H9 (cell line): Measurements from ENCODE around the gene POLN. TPM values are rescaled to one million over a fixed set of nuclear protein-coding genes. Genes with fewer than 3 reads are reported as not detected.

Source experiments
- DNase-seq: peaks from one replicate; pipeline ENCODE4 v3.0.0-alpha.2; 2017
- H2AFZ ChIP-seq: one replicate; pipeline ENCODE4 v1.6.1; 2013; ENCODE audit warnings: mild to moderate bottlenecking, low read length, control low read depth, moderate library complexity
- H2AK5ac ChIP-seq: 2 replicates; pipeline ENCODE4 v1.6.1; 2013; ENCODE audit warnings: low read length, control low read depth, mixed read lengths; ENCODE audit not compliant: insufficient read length
- H2BK120ac ChIP-seq: one replicate; pipeline ENCODE4 v1.6.1; 2013; ENCODE audit warnings: low read depth, mild to moderate bottlenecking, low read length, control low read depth, inconsistent platforms; ENCODE audit not compliant: poor library complexity, severe bottlenecking
- H2BK12ac ChIP-seq: 2 replicates; pipeline ENCODE4 v1.6.1; 2013; ENCODE audit warnings: low read length, control low read depth, mixed read lengths, low read depth; ENCODE audit not compliant: insufficient read length
- H2BK15ac ChIP-seq: 2 replicates; pipeline ENCODE4 v1.6.1; 2013; ENCODE audit warnings: low read depth, low read length, control low read depth
- H2BK20ac ChIP-seq: one replicate; pipeline ENCODE4 v1.6.1; 2013; ENCODE audit warnings: low read depth, mild to moderate bottlenecking, low read length, control low read depth, inconsistent platforms; ENCODE audit not compliant: poor library complexity, severe bottlenecking
- H2BK5ac ChIP-seq: 2 replicates; pipeline ENCODE4 v1.6.1; 2013; ENCODE audit warnings: low read length, control low read depth, mixed read lengths; ENCODE audit not compliant: insufficient read length
- H3K14ac ChIP-seq: 2 replicates; pipeline ENCODE4 v1.6.1; 2013; ENCODE audit warnings: low read length, control low read depth; ENCODE audit not compliant: insufficient read depth
- H3K18ac ChIP-seq: 2 replicates; pipeline ENCODE4 v1.6.1; 2013; ENCODE audit warnings: low read depth, mild to moderate bottlenecking, mixed read lengths, low read length, control low read depth; ENCODE audit not compliant: insufficient read length
- H3K23ac ChIP-seq: 2 replicates; pipeline ENCODE4 v1.6.1; 2013; ENCODE audit warnings: low read length, control low read depth, mixed read lengths, low read depth; ENCODE audit not compliant: insufficient read length
- H3K23me2 ChIP-seq: 2 replicates; pipeline ENCODE4 v1.6.1; 2013; ENCODE audit warnings: low read depth, mild to moderate bottlenecking, mixed read lengths, low read length, control low read depth; ENCODE audit not compliant: insufficient read length, poor library complexity, severe bottlenecking
- H3K27ac ChIP-seq: 2 replicates; pipeline ENCODE4 v1.5.1; 2013; ENCODE audit warnings: low read length, control low read depth, mixed read lengths, low read depth; ENCODE audit not compliant: insufficient read length
- H3K27me3 ChIP-seq: 2 replicates; pipeline ENCODE4 v1.6.1; 2013; ENCODE audit warnings: low read length, control low read depth, inconsistent platforms; ENCODE audit not compliant: insufficient read depth
- H3K4ac ChIP-seq: 2 replicates; pipeline ENCODE4 v1.6.1; 2013; ENCODE audit warnings: low read depth, mild to moderate bottlenecking, control low read depth, inconsistent platforms, low read length, moderate library complexity
- H3K4me1 ChIP-seq: 2 replicates; pipeline ENCODE4 v1.6.1; 2013; ENCODE audit warnings: low read length, control low read depth, inconsistent platforms; ENCODE audit not compliant: insufficient read depth
- H3K4me2 ChIP-seq: 2 replicates; pipeline ENCODE4 v1.6.1; 2013; ENCODE audit warnings: low read length, control low read depth, mixed read lengths; ENCODE audit not compliant: insufficient read length, insufficient read depth
- H3K56ac ChIP-seq: 2 replicates; pipeline ENCODE4 v1.6.1; 2013; ENCODE audit warnings: low read depth, mild to moderate bottlenecking, mixed read lengths, low read length, control low read depth; ENCODE audit not compliant: insufficient read length
- H3K79me1 ChIP-seq: 2 replicates; pipeline ENCODE4 v1.6.1; 2013; ENCODE audit warnings: low read depth, mild to moderate bottlenecking, moderate library complexity, low read length, control low read depth, inconsistent platforms; ENCODE audit not compliant: insufficient read depth, poor library complexity, severe bottlenecking
- H3K79me2 ChIP-seq: 2 replicates; pipeline ENCODE4 v1.6.1; 2013; ENCODE audit warnings: low read length, control low read depth, inconsistent platforms; ENCODE audit not compliant: insufficient read depth
- H3K9ac ChIP-seq: 2 replicates; pipeline ENCODE4 v1.6.1; 2013; ENCODE audit warnings: low read length, control low read depth, mixed read lengths; ENCODE audit not compliant: insufficient read length; ENCODE audit errors: extremely low read depth
- H3K9me3 ChIP-seq: one replicate; pipeline ENCODE4 v1.6.1; 2013; ENCODE audit warnings: low read depth, low read length, inconsistent platforms; ENCODE audit not compliant: control insufficient read depth
- H3T11ph ChIP-seq: one replicate; pipeline ENCODE4 v1.6.1; 2013; ENCODE audit warnings: mild to moderate bottlenecking, low read length, control low read depth, inconsistent platforms
- H4K20me1 ChIP-seq: one replicate; pipeline ENCODE4 v1.6.1; 2013; ENCODE audit not compliant: control insufficient read depth, insufficient read length, insufficient read depth
- H4K5ac ChIP-seq: 2 replicates; pipeline ENCODE4 v1.6.1; 2013; ENCODE audit warnings: low read depth, mild to moderate bottlenecking, mixed read lengths, low read length, control low read depth; ENCODE audit not compliant: insufficient read length
- H4K8ac ChIP-seq: replicated peaks from 2 replicates; pipeline ENCODE4 v1.6.1; 2013; ENCODE audit warnings: low read length, control low read depth, mixed read lengths, low read depth; ENCODE audit not compliant: insufficient read length
- H4K91ac ChIP-seq: 2 replicates; pipeline ENCODE4 v1.6.1; 2013; ENCODE audit warnings: low read depth, mild to moderate bottlenecking, moderate library complexity, mixed read lengths, low read length, control low read depth; ENCODE audit not compliant: insufficient read length
- H3K27ac Mint-ChIP-seq, 3 experiments: 2 replicates in 2 of 3; 3 replicates in 1 of 3; pipeline ENCODE4 v1.8.0; 2020 to 2021; ENCODE audit warnings: mixed read lengths in 3 of 3, mild to moderate bottlenecking in 1 of 3, moderate library complexity in 1 of 3
- H3K27me3 Mint-ChIP-seq: 2 replicates; pipeline ENCODE4 v1.8.0; 2021; ENCODE audit warnings: low read depth, mild to moderate bottlenecking, moderate library complexity, mixed read lengths
- H3K36me3 Mint-ChIP-seq, 3 experiments: 2 replicates in 2 of 3; 3 replicates in 1 of 3; pipeline ENCODE4 v1.8.0; 2020 to 2021; ENCODE audit warnings: low read depth in 3 of 3, mixed read lengths in 3 of 3; ENCODE audit not compliant: insufficient read depth in 1 of 3
- H3K4me1 Mint-ChIP-seq, 2 experiments: 2 replicates each; pipeline ENCODE4 v1.8.0; 2020; ENCODE audit warnings: mixed read lengths in 2 of 2
- H3K4me3 Mint-ChIP-seq, 2 experiments: 2 replicates in 1 of 2; 3 replicates in 1 of 2; pipeline ENCODE4 v1.8.0; 2020 to 2021; ENCODE audit warnings: mild to moderate bottlenecking in 2 of 2, mixed read lengths in 2 of 2, moderate library complexity in 1 of 2
- H3K9me3 Mint-ChIP-seq, 2 experiments: 2 replicates in 1 of 2; 3 replicates in 1 of 2; pipeline ENCODE4 v1.8.0; 2020; ENCODE audit warnings: mild to moderate bottlenecking in 2 of 2, mixed read lengths in 2 of 2, moderate library complexity in 1 of 2
- WGBS: extraction: QIAGEN DNeasy Blood & Tissue Kit; methylation state at CpG from one replicate; pipeline ENCODE4 v1.1.7; 2013; ENCODE audit warnings: missing lambda C conversion rate, low lambda C conversion rate, mixed read lengths; ENCODE audit not compliant: insufficient read length; ENCODE audit errors: extremely low coverage; 5-methylcytosine and 5-hydroxymethylcytosine counted together
- total RNA-seq: library from RNA; stranded (reverse); gene quantifications from 2 replicates; pipeline ENCODE4 v1.2.1, GENCODE V29; 2021
- TF ChIP-seq, protein P1 (sequence below): fragments of 200-600 bp; sonication (generic); conservative IDR thresholded peaks from 3 replicates; pipeline ENCODE4 v1.8.0; 2021; ENCODE audit warnings: antibody characterized with exemption, mild to moderate bottlenecking

POLN gene
- total RNA-seq, 1 experiment from 2014 or later = 0.74 TPM

DNA sequence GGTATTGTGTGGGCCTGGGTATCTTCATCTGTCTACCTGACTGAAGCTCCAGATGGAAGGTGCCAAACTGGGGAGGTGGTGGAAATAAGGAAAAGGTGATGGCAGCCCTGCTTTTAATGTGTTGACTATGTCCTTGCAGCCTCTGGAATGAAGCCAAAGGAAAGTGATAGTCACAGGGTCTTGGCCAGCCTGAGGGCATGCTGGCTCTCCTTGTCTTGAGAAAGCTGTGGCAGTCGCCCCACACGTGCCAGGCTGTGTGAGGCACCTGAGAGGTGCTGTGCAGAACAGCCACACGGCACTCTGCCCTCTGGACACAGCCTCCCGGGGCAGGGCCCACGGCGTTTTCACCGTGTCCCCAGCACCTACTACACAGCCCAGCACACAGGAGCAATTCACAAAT is 105.2 kb downstream of the POLN start:
- peaks cover 2% of the 10 kb centered on the region for H3K23me2 ChIP-seq
- H2BK20ac ChIP-seq = no peak overlapping the region
- TF ChIP-seq, protein P1, sequence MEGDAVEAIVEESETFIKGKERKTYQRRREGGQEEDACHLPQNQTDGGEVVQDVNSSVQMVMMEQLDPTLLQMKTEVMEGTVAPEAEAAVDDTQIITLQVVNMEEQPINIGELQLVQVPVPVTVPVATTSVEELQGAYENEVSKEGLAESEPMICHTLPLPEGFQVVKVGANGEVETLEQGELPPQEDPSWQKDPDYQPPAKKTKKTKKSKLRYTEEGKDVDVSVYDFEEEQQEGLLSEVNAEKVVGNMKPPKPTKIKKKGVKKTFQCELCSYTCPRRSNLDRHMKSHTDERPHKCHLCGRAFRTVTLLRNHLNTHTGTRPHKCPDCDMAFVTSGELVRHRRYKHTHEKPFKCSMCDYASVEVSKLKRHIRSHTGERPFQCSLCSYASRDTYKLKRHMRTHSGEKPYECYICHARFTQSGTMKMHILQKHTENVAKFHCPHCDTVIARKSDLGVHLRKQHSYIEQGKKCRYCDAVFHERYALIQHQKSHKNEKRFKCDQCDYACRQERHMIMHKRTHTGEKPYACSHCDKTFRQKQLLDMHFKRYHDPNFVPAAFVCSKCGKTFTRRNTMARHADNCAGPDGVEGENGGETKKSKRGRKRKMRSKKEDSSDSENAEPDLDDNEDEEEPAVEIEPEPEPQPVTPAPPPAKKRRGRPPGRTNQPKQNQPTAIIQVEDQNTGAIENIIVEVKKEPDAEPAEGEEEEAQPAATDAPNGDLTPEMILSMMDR = no peak
- no peak for DNase-seq
- no peak overlapping the region for H3T11ph ChIP-seq
- no peaks in the 10 kb centered on the region for H4K20me1 ChIP-seq
- no peaks in the 10 kb centered on the region for H3K79me1 ChIP-seq
- H3K9ac ChIP-seq = no peak overlapping the region
- peaks cover 9 to 14% of the 10 kb centered on the region in 2 experiments for H3K9me3 Mint-ChIP-seq
- H2BK120ac ChIP-seq = no peak overlapping the region
- no peak overlapping the region for H3K23ac ChIP-seq
- no peak overlapping the region for H3K56ac ChIP-seq
- no peaks in the 10 kb centered on the region for H3K4me1 Mint-ChIP-seq
- no peaks in the 10 kb centered on the region for H3K4me1 ChIP-seq
- no peak overlapping the region for H4K5ac ChIP-seq
- no peak overlapping the region for H3K27ac ChIP-seq
- no peak overlapping the region for H3K4ac ChIP-seq
- H2BK5ac ChIP-seq = no peak overlapping the region
- no peak overlapping the region for H2BK12ac ChIP-seq
- no peak overlapping the region for H4K8ac ChIP-seq
- peaks cover 23% of the 10 kb centered on the region; the same call in 1 of the 2 replicates for H3K27me3 ChIP-seq
- no peak overlapping the region for H2AFZ ChIP-seq
- no peaks in the 10 kb centered on the region for H3K79me2 ChIP-seq
- H3K9me3 ChIP-seq = no peaks in the 10 kb centered on the region
- H2AK5ac ChIP-seq = no peak overlapping the region
- H4K91ac ChIP-seq = no peak overlapping the region
- WGBS = no CpG with 5 or more reads among the region's 7 CpGs
- no peak overlapping the region for H3K4me2 ChIP-seq
- no peak overlapping the region for H2BK15ac ChIP-seq
- H3K27ac Mint-ChIP-seq = no peak overlapping the region
- peaks cover 0 to 7% (median 2%) of the 10 kb centered on the region in 3 experiments; a peak in 2 of 7 replicates for H3K36me3 Mint-ChIP-seq
- H3K14ac ChIP-seq = no peak overlapping the region; the same call in 1 of the 2 replicates
- peaks cover 89% of the 10 kb centered on the region for H3K27me3 Mint-ChIP-seq
- H3K18ac ChIP-seq = no peak overlapping the region
- no peak overlapping the region for H3K4me3 Mint-ChIP-seq
